Left cardiac atrium (tissue), 4 donors: ENCODE results near the gene FBLIM1. TPM values are rescaled to one million over a fixed set of nuclear protein-coding genes. Genes with fewer than 3 reads are reported as not detected.

ENCODE experiments used
- ATAC-seq, 2 donors: fragments of 200-7000 bp; cut with Tn5 transposase; one replicate each; pipeline ENCODE4 v1.9.1; 2020; ENCODE audit warnings: mild to moderate bottlenecking in 2 of 2, moderate library complexity in 2 of 2
- DNase-seq: peaks from one replicate; pipeline ENCODE4 v3.0.0-alpha.2; 2020
- intact Hi-C, 2 donors: fragments of 100-400 bp; cut with DNase I; formaldehyde crosslinking; loops; one replicate each; pipeline versions ENCODE4 v1.14.1 to v1.15.1; 2022 to 2023
- total RNA-seq, 2 donors: library from RNA; stranded (reverse); fragmentation: NEBNext Ultra II Directional; extraction: Animal tissue kit (Norgen Biotek cat#: 25700); gene quantifications; one replicate each; pipeline ENCODE4 v1.2.1, GENCODE V29; 2021
- donor health status: DM: no; HTN: yes; CAD: no.
- donor health status: DM: no; HTN: yes; CAD: no; lungs with severe emphysema.
- donor health status: DM: yes; HTN: yes; CAD: no.
- donor health status: Dilated cardiomyopathy.

The FBLIM1 gene
- total RNA-seq, 2 donors from 2014 or later: 75.1 to 82.8 TPM

- no peak for DNase-seq
- ATAC-seq: peak; percentile 17 to 31
- intact Hi-C loops: no loop called here
Measured at GRCh38 chr1:15758953-15759661, 512 bp downstream of the FBLIM1 start.

DNA sequence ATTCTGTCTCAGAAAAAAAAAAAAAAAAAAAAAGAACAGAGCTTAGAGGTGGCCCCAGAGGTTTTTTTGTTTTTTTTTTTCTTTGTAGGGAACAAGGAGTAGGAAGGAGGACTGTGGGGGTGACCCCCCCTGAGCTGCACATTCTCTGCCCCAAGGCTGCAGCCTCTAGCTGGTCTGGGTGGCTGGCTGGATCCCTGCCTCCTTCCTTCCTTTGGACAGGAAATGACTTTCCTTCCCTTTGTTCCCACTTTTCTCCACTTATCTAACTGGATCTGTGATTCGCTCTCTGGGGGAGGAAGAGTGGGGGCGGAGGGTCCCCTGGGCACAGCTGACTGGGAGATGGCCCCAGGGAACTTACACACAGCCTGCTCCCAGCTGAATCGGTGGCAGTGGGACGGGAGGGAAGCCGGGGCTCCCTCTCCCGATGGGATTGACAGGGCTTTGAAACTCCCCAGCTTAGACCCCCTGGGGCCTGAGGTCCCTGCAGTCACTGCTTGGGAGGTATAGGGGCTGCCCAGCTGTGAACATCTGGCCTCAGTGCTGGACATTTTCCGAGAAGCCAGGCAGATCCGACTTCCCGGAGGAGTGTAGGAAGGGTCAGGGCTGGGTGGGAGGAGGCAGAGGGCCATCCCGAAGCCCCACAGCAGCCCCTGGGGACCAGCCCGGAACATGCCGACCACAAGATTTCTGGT lies 2.1 kb downstream of the FBLIM1 start:
- DNase-seq: peak; percentile 70
- peak; percentile 24 to 36 for ATAC-seq
- intact Hi-C loops: no loop called here

DNA sequence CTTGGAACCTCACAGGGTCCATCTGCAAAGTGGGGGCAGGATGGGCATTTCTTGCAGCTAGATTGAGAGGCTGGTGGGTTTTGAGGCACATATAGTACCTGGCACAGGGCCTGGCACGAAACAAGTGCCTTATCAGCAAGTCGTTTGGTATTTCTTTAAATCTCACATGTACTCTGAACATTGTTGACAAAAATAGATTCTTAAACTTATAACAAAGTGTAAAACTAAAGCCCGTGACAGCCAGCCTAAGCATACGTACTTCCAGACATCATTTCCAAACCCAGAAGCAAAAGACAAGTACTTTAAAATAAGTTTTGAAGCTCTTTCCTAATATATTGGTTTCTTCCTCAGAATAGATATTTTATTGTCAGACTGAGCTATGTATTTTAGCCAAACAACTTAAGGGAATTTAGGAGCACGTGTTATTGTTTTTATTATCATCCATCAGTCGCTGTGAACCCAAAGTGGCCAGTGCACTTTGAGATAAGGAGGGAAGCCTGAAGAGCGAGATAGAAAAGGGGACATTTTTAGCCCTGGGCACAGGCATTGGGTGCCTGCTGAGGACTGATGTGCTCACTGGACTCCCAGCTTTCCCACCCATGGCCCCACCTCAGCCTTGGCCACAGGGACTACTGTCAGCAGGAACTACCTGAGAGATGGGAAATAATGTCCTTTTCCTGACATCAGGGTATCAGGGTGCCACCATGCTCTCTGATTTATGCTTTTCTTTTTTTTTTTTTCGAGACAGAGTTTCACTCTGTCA lies 3.0 kb downstream of the FBLIM1 start:
- intact Hi-C loops: no loop called here
- ATAC-seq (peak; percentile 9 to 27), DNase-seq (no peak)

- DNase-seq (no peak), ATAC-seq (no peak)
- intact Hi-C loops: no loop called here
Measured at GRCh38 chr1:15762546-15762945, 4.0 kb downstream of the FBLIM1 start.

DNA sequence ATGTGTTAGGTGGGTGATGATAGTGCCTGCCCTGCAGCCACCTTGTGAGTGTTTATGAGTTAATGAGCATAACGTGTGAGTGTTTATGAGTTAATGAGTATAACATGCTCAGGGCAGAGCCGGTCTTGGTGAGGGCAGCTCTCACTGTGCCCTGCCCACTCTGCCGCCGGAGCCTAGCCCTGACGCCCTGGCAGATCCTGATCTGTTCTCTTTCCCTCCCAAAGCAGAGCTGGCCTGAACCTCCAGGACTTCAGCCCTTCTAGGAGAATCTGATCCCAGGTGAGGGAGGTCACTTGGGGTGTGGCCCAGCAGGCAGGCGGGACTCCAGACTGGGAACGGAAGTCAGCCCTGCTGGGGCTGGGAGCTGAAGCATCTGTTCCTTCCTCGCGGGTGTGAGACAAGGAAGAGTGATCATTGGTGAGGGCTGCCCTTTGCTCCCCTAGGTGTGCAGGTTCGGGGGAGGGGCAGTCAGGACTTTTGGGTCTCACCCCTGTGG lies 5.7 kb downstream of the FBLIM1 start:
- intact Hi-C loops: no loop called here
- ATAC-seq (no peak), DNase-seq (no peak)

- no peak for ATAC-seq
- no peak for DNase-seq
- intact Hi-C loops: no loop called here
Measured at GRCh38 chr1:15764890-15765289, 6.3 kb downstream of the FBLIM1 start.

DNA sequence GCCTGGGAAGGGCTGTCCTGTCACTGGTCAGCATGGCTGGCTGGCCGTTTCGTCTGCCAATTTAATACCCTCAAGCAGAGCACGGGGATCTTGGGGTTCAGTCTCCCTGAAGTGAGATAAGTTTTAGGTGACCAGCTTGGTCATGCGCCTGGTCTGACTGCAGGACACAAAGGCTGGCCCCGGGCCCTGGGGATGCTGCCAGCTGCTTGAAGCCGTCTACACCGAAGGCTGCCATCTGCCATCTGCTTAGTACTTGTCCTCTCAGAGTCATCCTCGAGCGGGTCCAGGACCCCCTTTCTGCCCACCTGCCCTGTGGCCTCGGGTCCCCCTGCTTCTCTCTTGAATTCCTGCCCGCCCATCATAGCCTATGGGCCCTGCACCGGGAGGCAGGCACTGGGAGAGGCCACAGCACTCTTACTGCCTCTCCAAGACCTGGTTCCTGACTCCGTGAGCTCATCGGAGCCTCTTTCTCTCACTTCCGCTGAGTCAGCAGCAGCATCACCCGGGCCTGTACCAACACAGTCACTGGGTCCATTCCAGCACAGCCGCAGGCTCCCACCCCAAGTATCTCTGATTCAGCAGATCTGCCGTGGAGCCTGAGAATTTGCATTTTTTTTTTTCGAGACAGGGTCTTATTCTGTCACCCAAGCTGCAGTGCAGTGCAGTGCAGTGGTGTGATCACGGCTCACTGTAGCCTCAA lies 7.0 kb downstream of the FBLIM1 start:
- ATAC-seq (no peak), DNase-seq (no peak)
- intact Hi-C loops: no loop called here

DNA sequence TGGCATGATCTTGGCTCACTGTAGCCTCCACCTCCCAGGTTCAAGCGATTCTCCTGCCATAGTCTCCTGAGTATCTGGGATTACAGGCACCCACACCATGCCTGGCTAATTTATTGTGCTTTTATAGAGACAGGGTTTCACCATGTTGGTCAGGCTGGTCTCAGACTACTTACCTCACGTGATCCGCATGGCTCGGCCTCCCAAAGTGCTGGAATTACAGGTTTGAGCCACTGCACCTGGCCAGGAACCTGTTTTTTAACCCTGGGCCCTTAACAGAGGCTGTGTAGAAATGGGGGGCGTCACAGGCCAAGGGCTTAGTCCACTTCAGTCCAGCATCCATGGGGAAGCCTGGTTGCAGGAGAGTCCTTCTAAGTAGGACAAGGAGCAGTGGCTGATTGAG lies 9.3 kb downstream of the FBLIM1 start:
- ATAC-seq (no peak), DNase-seq (no peak)
- intact Hi-C loops: no loop called here

DNA sequence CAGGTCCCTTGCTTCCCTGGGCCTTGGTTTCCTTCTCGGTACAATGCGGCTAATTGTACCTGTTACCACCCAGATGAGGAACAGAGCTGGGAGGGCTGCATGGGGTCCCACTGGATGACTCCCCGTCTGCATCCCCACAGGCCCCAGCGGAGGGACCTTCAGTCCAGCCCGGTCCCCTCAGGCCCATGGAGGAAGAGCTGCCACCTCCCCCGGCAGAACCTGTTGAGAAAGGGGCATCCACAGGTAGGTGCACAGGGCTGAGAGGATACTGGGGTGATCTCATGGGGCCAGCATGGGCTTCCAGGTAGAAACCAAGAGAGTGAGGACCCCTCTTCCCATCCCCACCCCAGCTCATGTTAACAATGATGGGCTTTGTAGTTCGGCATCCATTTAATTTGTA lies 9.8 kb downstream of the FBLIM1 start:
- ATAC-seq (no peak), DNase-seq (no peak)
- intact Hi-C loops: no loop called here

GRCh38 chr1:15770313-15770962 lies 11.8 kb downstream of the FBLIM1 start:
- ATAC-seq: no peak
- intact Hi-C loops: no loop called here

GRCh38 chr1:15771836-15772515 lies 13.4 kb downstream of the FBLIM1 start:
- no peak for ATAC-seq
- intact Hi-C loops: no loop called here

More at GRCh38 chr1:15770313-15770962, 11.8 kb downstream of the FBLIM1 start:
- DNase-seq: no peak

GRCh38 chr1:15775706-15776105 lies 17.1 kb downstream of the FBLIM1 start:
- no peak for DNase-seq
- peak in 1 of 2 donors; percentile 73 for ATAC-seq
- intact Hi-C loops: no loop called here

More at GRCh38 chr1:15771836-15772515, 13.4 kb downstream of the FBLIM1 start:
- no peak for DNase-seq

DNA sequence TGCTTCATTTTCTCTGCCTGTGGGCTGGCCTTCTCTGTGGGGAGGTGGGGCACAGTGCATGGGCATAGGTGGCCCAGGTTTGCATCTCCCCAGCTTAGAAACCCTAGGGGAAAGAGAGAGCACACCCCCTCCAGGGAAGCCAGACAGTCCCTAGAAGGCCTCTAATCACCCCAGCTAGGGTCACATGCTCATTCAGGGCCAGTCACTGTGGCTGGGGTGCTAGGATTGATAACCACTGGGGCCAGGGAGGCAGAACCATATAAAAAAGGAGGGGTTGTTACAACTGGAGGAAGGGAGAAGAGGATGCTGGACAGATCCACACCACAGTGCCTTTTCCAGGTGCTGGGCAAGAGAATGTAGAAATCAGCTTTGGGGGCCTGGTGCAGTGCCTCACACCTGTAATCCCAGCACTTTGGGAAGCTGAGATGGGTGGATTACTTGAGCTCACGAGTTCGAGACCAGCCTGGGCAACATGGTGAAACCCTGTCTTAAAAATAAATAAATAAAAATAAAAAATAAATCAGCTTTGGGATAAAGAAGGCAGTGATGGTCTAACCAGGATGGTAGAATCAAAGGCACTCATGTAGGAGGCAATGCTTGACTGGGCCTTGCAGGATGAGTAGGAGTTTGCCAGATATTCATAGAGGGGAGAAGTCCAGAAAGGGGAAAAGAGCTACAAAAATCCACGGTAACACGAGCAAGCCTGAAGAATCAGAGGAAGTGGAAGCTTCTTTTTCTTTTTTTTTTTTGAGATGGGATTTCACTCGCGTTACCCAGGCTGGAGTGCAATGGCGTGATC lies 19.5 kb downstream of the FBLIM1 start:
- no peak for DNase-seq
- intact Hi-C loops: no loop called here
- ATAC-seq: no peak

DNA sequence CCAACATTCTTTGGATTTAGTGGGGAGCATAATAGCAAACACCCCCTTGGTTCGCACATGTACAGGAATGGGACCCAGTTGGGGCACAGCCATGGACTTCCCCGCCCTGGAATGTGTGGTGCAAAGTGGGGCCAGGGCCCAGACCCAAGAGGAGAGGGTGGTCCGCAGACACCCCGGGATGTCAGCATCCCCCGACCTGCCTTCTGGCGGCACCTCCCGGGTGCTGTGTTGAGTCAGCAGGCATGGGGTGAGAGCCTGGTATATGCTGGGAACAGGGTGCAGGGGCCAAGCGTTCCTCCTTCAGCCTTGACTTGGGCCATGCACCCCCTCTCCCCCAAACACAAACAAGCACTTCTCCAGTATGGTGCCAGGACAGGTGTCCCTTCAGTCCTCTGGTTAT lies 27.1 kb downstream of the FBLIM1 start:
- intact Hi-C loops: no loop called here
- ATAC-seq (no peak), DNase-seq (no peak)

- intact Hi-C loops: no loop called here
- DNase-seq (peak; percentile 59), ATAC-seq (peak; percentile 68 to 79)
Measured at GRCh38 chr1:15786581-15786980, 28.0 kb downstream of the FBLIM1 start.

DNA sequence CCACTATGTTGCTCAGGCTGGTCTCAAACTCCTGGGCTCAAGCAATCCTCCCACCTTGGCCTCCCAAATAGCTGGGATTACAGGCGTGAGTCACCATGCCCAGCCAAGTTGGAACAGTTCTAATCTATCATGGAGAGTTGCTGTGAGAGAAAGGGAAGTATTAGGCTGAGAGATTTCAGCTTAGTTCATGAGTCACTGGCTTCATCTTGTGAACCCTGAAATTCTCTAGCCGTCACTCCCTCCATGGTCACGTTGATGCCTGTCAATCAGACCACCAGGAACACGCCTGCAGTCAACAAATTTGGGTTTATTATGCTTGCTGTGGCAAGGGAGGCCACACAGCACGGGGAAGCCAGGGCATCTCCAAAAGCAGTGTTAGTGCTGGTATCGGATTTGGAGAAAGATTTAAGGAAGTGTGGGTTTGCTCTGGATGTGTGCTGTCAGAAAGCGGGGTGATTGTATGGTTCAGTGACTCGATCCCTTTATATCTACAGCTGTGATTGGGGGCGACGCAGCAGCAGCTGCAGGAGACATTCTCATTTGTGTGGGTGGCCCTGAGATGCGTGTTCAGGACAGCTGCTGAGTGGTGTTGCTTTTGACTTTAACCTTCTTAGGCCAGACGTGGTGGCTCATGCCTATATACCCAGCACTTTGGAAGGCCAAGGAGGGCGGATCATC lies 30.2 kb downstream of the FBLIM1 start:
- ATAC-seq: peak in 1 of 2 donors; percentile 9
- no peak for DNase-seq
- intact Hi-C loops: no loop called here

GRCh38 chr1:15796086-15796462 lies 37.5 kb downstream of the FBLIM1 start:
- intact Hi-C loops: loop anchor here in 1 of 2 donors (10.0 kb wide), 1 partner anchor 259 kb away; no protein-coding TSS in a partner anchor
- ATAC-seq (no peak), DNase-seq (no peak)
